GM19025 (cell line): ENCODE results near the gene HYOU1.
"Not testable (repeated sequence)": the region's sequence is repeated elsewhere in the genome, so short reads cannot be mapped to it uniquely, and the experiment has no call there.

Source experiments
- ATAC-seq: cut with Tn5 transposase; IDR thresholded peaks from one replicate; pipeline ENCODE4 v1.9.1; 2021; ENCODE audit warnings: mild to moderate bottlenecking, low read depth, moderate library complexity; ENCODE audit not compliant: unreplicated experiment

The HYOU1 gene

DNA sequence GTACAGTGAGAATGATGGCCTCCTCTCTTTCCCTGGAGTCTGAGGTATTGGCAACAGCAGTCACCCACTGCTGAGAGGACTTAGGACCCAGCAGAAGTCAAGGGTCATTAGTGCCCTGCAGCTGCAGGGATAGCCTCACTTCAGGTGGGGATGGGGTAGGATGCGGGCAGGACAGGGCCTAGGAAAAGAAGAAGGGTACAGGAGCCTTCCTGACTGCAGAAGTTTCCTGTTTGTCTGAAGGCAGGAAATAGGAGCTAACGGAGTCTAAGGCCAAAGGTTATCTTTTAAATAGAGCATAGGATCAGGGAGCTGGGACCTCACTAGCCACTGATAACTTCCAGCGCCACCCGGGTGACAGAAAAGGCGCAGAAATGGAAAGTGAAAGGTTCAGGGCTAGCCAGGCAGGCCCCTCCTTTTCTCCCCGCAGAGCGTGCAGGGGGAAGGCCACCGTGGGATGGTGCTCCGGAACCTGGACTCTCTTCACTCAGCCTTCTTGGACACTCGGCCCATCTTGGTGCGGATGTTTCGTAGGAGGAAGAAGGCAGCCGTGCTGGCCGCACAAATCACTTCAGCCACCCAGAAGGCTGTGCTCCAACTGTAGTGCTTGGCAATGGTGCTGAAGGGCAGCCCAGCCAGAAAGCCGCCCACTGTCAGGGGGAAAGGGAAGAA lies 32.4 kb downstream of the HYOU1 start:
- ATAC-seq, result no peak

DNA sequence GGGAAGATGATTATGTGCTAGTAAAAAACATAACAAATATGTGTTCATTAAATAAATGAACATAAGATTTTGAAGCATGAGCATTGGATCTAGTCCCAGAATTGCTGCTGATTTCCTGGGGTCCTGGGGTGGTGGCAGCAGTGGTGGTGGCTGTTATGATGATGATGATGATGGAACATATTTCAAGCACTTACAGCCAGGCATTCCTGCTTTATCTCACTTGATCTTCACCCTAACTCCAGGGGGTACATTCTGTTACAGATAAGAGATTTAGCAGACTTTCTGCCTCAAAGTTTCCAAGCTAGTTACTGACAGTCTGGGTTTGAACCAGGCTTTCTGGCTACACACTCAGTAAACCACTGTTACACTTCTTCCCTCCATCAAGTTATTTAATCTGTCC lies 33.3 kb downstream of the HYOU1 start:
- no peak for ATAC-seq

DNA sequence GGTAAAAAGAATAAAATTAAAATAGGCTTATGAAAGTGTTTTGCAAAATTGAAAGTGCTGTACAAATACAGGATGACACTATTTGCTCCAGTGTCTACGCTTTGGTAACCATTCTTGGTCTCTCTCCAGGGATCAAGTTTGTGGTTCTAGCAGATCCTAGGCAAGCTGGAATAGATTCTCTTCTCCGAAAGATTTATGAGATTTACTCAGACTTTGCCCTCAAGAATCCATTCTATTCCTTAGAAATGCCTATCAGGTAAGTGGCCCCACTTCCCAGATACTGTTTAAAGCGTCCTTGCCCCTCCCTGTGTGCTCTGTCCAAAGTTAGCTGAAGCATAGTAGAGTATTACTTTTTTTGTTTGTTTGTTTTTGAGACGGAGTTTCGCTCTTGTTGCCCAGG lies 35.4 kb downstream of the HYOU1 start:
- ATAC-seq, result no peak

DNA sequence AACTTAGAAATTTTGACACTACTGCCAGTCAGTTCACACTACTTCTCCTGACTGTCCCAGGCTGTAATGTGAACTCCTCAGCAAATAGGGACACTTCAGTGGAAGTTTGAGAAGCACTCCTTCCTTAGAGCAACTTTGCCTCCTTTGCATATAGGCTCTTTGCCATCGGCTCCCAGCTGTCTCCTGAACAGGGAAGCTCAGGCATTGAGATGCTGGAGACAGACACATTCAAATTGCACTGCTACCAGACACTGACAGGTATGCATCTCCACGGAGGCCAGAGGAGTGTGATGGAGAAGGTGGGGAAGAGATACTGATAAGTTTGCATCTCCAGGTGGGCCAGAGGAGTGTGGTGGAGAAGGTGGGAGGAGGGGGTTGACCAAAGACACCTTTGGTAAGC lies 37.0 kb downstream of the HYOU1 start:
- ATAC-seq, result no peak

DNA sequence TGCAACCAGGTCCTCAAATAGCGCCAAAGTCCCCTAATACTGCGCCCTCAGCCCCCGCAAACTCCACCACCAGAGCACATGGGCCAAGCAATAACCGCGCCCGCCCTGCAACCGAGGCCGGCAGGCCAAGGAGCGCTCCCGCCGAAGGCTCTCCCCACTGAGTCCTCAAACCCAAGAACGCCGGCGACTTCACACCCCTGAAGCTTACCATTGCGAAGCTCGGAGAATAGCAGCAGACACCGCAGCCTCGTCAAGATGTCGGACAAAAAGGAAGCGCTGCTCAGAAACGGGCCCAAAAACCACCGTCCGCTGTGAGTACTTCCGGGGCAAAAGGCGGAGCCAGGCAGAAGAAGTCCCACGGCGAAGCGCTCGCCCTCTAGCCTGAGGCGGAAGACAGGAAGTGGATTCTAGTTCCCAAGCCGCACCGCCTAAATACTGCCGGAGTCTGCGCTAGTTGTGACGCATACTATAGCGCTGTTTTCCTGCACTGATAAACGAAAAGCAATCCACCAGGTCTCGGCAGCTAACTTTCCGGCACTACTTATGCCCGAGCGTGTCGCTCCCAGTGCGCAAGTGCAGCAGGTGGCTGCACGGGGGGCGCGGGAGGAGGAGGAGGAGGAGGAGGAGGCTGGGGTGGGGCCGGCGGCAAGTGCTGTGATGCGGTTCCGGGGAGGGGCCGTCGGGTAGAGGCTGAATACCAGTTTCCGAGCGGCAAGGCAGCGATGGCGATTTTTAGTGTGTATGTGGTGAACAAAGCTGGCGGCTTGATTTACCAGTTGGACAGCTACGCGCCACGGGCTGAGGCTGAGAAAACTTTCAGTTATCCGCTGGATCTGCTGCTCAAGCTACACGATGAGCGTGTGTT lies 38.7 kb downstream of the HYOU1 start, which contains the start of the genes RPS25 and TRAPPC4:
RPS25 (minus strand) TSS at position 270 of the 865 bp plus-strand sequence; CDS start at position 211, 59 bp downstream.
TRAPPC4 (plus strand) TSS at position 693 of the 865 bp plus-strand sequence; CDS start at position 723, 30 bp downstream.
- ATAC-seq, result peak; percentile 86

DNA sequence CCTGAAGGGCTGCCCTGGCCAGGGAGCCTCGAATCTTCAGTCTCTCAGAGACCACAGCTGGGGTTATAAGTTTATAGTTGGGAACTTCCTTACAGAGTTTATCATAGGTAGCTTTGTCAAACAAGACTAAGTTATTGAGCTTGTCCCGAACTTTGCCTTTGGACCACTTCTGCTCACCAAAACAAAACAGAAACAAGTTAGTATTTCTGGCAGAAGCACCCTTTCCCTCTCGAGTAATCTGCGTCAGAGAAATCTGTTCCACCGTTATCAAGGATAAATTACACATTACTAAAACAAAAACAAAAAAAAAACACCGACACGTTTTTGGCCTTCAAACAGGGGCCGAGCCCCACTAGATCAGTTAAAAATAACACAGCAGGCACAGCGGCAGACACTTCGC lies 39.6 kb downstream of the HYOU1 start:
- ATAC-seq, result not testable (repeated sequence)

DNA sequence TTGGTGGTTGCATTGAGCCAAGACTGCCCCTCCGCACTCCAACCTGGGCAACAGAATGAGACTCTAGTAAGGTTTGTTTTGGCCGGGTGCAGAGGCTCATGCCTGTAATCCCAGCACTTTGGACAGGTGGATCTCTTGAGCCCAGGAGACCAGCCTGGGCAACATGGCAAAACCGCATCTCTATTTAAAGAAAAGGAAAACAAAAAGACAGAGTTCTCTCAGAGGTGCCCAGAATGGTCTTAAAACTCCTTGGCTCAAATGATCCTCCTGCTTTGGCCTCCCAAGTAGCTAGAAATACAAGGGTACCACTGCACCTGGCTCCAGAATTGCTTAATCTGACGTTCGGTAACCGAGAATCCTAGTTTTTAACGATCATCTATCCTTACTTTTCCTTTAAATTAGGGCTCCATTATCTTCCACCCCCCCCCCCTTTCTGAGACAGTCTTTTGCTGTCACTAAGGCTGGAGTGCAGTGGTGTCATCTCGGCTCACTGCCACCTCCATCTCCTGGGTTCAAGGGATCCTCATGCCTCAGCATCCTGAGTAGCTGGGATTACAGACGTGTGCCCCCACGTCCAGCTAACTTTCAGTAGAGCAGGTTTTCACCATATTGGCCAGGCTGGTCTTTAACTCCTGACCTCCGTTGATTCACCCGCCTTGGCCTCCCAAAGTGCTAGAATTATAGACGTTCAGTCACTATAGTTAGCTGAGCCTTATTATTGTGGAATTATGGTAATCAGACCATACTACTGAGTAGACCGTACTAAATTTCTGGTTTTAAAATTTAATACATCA lies 40.6 kb downstream of the HYOU1 start:
- ATAC-seq, result no peak

DNA sequence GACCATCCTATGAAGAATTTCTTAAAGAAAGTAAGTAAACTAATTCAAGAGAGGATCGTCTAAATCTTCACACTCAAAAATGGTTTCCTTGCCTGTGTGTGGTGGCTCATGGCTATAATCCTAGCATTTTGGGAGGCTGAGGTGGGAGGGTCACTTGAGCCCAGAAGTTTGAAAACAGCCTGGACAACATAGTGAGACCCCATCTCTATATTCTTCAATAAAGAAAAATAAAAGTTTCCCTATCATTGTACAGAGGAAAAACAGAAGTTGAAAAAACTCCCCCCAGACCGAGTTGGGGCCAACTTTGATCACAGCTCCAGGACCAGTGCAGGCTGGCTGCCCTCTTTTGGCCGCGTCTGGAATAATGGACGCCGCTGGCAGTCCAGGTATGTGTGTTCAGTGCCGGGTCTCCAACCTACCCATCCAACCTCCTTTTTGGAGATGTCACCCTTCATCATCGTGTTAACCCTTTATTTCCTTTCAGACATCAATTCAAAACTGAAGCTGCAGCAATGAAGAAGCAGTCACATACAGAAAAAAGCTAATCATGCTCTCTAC lies 41.9 kb downstream of the HYOU1 start:
- no peak for ATAC-seq

DNA sequence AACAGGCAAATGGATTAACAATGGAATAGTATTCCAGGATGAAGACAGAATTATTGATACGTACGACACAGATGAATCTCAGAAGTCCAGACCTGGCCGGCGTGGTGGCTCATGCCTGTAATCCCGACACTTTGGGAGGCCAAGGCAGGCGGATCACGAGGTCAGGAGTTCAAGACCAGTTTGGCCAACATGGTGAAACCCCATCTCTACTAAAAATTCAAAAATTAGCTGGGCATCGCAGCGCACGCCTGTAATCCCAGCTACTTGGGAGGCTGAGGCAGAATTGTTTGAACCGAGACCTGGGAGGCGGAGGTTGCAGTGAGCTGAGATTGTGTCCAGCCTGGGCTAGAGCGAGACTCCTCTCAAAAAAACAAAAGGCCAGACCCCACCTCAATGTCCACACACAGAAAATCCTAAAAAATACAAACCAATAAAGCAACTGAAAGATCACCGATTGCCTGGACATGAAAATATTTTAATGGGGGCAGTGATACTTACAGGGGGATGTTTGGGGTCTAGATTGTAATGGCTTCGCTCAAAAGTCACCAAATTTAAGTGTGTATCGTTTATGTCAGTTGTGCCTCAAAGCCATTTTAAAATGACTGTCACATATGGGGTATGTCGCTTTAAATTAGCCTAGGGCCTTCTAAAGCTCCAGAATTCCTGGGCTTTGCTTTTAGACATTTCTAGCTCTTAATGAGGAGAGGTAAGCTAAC lies 42.6 kb downstream of the HYOU1 start:
- ATAC-seq, result no peak

DNA sequence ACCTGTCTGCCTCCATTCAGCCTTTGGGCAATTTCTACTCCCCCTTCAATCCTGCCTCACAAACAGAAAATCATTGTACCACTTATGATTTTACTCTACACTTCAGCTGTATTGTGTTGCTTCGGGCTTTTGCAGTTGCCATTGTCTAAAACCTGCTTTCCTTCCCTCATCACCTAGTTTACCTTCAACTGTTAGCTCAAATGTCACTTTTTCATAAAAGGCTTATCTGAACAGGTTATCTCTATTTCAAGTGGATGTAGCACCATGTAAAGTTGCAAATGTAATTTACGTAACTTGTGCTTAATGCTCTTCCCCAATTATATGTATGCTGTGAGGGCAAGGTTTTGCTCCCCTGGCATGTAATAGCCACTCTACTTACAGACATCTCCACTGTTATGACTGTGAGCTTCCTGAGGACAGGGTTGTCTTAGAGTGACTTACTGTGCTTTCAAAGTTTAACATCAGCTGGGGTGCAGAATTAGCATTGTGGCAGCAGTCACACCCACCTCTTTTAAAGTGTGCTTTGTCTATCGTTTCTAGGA lies 44.3 kb downstream of the HYOU1 start:
- ATAC-seq, result no peak

DNA sequence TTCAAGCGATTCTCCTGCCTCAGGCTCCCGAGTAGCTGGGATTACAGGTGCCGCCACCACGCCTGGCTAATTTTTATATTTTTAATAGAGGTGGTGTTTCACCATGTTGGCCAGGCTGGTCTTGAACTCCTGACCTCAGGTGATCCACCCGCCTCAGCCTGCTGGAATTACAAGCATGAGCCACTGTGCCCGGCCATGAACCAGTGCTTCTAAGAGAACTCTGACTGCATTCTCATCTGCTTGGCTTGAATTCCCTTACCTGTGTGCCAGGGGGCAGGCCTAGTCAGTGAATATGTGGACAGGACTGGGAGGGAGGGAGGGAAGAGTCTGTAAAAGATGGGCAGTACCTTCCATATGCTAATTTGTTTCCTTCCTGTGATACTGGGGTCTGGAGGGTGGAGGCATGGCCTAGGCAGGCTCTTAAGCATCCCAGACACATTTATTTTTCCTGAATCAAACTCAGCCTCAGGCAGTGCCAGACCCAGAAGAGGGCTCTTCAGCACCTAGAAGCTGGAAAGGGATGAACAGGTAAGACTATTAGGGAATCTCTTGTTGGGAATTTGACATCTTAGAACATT lies 45.4 kb downstream of the HYOU1 start:
- ATAC-seq, result no peak

DNA sequence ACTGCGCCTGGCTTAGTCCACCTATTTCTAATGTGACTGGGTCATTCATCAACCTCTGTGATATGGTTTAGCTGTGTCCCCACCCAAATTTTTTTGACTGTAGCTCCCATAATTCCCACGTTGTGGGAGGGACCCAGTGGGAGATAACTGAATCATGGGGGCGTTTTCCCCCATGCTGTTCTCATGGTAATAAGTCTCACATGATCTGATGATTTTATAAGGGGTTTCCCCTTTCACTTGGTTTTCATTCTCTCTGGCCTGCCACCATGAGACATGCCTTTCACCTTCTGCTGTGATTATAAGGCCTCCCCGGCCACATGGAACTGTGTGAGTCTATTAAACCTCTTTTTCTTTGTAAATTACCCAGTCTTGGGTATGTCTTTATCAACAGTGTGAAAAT lies 50.3 kb downstream of the HYOU1 start:
- ATAC-seq, result no peak

DNA sequence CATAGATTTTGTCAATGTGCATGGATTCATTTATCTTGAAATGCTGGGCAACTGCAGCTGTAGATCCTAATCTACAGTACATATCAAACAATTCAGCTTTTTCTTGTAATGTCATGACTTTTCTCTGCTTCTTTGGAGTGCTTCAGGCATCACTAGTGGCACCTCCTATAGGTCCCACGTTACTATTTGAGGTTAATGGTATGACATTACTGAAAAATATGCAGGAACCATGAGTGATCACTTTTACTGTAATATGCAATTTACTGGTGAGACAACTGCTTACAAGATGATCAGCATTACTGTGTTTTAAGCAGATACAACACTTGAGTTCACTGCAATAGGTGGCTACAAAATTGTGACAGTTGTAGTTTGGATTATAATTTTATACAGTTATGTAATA lies 56.1 kb downstream of the HYOU1 start:
- ATAC-seq, result no peak

DNA sequence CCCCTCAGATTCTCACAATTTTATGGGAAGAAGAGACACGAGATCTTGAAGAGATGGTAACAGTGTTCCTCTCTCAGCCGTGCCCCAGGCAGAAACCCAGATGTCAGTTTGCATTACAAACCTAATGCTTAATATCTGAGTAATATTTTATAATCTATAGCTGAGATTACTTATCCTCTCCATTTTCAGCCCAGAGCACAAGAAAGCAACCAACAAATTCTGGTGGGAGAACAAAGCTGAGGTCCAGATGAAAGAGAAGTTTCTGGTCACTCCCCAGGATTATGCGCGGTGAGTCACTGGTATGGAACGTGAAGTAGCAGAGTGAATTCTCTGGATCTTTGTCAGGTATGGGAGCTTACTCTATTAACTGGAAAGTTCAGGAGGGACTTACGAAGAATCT lies 58.2 kb downstream of the HYOU1 start:
- ATAC-seq, result no peak

DNA sequence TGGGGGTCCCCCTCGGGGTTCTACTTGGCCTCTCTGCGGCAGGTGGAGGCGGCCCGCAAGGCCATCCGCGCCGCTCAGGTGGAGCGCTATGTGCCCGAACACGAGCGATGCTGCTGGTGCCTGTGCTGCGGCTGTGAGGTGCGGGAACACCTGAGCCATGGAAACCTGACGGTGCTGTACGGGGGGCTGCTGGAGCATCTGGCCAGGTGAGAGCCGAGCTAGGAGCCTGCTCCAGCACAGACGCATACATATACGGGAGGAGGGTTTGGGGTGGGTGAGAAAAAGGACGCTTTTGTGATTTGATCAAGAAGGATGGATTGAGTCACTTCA lies 58.7 kb downstream of the HYOU1 start:
- no peak for ATAC-seq

DNA sequence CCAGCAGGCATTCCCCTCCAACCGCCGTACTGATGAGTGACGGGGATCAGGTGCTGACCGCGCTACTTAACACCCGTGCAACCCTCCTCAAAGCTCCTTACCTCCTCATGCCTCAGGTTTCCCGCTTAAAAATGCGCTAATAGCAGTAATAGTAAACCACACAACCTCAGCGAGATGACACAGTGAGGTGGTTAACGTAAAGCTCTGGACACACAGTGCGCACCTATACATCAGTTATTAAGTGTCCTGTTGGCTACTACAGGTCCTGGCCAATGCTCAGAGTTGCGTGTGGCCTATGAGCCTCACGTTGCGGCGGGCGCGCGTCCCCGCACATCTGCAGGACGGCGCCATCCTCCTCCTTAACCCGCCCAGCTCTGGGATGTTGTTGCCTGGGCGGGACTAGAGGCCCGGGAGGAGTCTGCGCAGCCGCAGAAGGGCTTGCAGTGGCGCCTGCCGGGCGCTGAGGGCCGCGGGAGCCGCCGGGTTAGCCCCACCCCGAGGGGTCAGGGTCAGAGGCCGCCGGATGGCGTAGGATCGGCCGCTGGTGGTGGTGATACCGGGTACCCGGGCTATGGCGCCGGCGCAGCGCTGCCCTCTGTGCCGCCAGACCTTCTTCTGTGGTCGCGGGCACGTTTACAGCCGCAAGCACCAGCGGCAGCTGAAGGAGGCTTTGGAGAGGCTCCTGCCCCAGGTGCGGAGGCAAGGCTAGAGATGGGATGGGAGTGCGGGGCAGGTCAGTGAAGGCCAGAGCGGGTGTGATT lies 59.2 kb downstream of the HYOU1 start, which contains the start of gene CENATAC:
CENATAC (plus strand) TSS at position 512 of the 761 bp plus-strand sequence; CDS start at position 572, 60 bp downstream.
- ATAC-seq, result peak; percentile 91

DNA sequence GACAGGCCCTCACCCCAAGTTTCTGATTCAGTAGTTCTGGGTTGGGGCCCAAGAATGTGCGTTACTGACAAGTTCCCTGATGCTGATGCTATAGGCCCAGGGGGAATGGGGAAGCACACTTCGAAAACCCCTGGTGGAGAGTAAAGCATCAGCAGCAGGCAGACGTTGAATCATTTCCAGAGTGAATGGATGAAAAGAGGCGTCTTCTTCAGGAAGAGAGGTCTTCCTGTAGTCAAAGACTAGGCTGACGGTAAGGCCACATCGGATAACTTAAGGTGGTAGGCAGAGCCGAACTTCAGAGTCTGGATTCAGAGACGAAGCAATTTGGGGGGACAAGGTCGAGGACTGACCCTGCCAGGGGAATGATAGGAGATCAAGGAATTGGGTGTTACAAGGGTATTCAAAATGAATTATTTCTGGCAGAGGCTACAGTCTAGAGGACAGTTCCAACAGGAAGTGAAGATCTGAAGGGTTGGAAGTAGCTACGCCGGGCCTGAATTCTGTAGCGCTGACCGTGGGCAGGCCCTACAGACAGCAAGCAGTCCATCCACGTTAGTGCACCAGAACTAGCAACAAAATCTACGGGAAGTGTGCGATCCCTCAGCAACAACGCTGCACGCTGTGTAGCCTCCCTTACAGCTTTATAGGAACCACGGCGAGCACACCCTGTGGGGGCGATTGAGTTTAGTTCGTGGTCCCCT lies 59.9 kb downstream of the HYOU1 start:
- peak; percentile 14 for ATAC-seq
